ENCODE results near the gene SRPX. TPM values are rescaled to one million over a fixed set of nuclear protein-coding genes. Genes with fewer than 3 reads are reported as not detected.

Gene SRPX
- total and polyA plus RNA-seq, 2 of the 13 experiments (the other 11 are each of a cell fraction or from before 2014, with no cell fraction given), result 0.30 TPM; not detected in 1

DNA sequence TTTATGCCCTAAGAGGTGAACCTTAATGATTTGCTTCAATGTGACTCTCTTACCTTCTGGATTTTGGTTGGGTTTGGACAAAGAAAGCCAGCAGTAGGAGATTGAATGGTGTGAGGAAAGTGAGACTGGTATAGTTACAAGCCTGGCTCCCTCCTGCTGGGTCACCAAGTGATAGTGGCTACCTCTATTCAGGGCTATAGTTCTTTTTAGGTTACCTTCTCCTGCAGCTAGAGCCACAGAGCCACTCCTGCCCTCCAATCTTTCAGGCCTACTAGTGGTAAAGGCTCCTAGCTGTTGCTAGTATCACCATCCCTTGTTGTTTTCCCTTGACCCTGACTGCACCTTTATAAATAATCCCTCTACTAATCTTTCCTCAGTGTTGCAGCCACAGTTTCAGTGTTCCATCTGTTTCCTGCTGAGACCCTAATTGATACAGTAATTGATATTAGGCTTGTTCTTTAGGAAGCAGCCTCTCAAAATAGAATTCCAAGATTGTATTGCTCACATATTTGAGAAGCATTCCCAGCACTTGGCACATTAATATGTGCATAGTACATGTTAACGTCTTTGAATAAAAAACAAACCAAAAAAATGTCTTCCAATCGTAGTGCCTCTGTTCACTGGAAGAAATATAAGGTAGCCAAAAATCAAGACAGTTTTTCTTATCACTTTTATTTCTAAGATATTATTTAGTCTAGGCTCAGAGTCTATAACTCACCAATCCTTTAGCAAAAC lies 82.3 kb downstream of the SRPX start:
- H3K27me3 ChIP-seq (ENCODE audit: control insufficient read depth in 1 of 2, insufficient read depth in 2 of 2, low read length in 2 of 2), result no peaks in the 10 kb centered on the region
- no TSS peak for BruUV-seq (replicated peaks)
- no peak overlapping the region for H3K4me2 ChIP-seq (ENCODE audit: low read depth, low read length)
- intact Hi-C loops (cut with micrococcal nuclease; ENCODE audit: unreplicated experiment) (no loop called here), in situ Hi-C loops (cut with HindIII; ENCODE audit: extremely low pct_ligation_motif_present, low pct_unique_long_range_greater_than_20kb) (no loop called here)
- FAIRE-seq, result no peak
- no peak for ATAC-seq
- no peak overlapping the region for H3K27ac ChIP-seq (ENCODE audit: extremely low read length, insufficient read depth, low read length)
- no peaks in the 10 kb centered on the region for H3K9me3 ChIP-seq (ENCODE audit: low read length)
- CTCF ChIA-PET (ENCODE audit: low intra/inter-chr PET ratio, low total read pairs), result no interaction called here
- no peak overlapping the region for H3K9ac ChIP-seq (ENCODE audit: insufficient read depth, low read depth, low read length)
- 0% methylated on average over 2 of the region's 2 CpGs for WGBS (ENCODE audit: low lambda C conversion rate)
- TF ChIP-seq, protein P1, sequence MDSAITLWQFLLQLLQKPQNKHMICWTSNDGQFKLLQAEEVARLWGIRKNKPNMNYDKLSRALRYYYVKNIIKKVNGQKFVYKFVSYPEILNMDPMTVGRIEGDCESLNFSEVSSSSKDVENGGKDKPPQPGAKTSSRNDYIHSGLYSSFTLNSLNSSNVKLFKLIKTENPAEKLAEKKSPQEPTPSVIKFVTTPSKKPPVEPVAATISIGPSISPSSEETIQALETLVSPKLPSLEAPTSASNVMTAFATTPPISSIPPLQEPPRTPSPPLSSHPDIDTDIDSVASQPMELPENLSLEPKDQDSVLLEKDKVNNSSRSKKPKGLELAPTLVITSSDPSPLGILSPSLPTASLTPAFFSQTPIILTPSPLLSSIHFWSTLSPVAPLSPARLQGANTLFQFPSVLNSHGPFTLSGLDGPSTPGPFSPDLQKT (CRISPR knock-in tag; IDR thresholded peaks at IDR 0.05; ENCODE audit: borderline replicate concordance), result no peak
- TF ChIP-seq ETS1 (CRISPR knock-in tag; IDR thresholded peaks at IDR 0.05) (no peak), TCF7 (IDR thresholded peaks at IDR 0.05; ENCODE audit: low read depth) (no peak), GABPA (IDR thresholded peaks at IDR 0.05; ENCODE audit: low read depth, low read length) (no peak), GABPA (CRISPR knock-in tag; IDR thresholded peaks at IDR 0.05; ENCODE audit: low read depth) (no peak), DR1 (CRISPR knock-in tag; IDR thresholded peaks at IDR 0.05) (no peak), RARG (CRISPR knock-in tag; IDR thresholded peaks at IDR 0.05; ENCODE audit: low read depth) (no peak), HDAC6 (IDR thresholded peaks at IDR 0.05; ENCODE audit: low read depth, low read length) (no peak), ZSCAN29 (CRISPR knock-in tag; conservative IDR thresholded peaks at IDR 0.05) (no peak), TGIF2 (CRISPR knock-in tag; IDR thresholded peaks at IDR 0.05) (no peak), SIN3B (IDR thresholded peaks at IDR 0.05; ENCODE audit: low read length) (no peak), ZNF629 (CRISPR knock-in tag; conservative IDR thresholded peaks at IDR 0.05) (no peak), SNRNP70 (IDR thresholded peaks at IDR 0.05; ENCODE audit: low read depth, low read length) (no peak), KLF9 (CRISPR knock-in tag; IDR thresholded peaks at IDR 0.05; ENCODE audit: low read depth) (no peak)
- TF ChIP-seq, protein P2, sequence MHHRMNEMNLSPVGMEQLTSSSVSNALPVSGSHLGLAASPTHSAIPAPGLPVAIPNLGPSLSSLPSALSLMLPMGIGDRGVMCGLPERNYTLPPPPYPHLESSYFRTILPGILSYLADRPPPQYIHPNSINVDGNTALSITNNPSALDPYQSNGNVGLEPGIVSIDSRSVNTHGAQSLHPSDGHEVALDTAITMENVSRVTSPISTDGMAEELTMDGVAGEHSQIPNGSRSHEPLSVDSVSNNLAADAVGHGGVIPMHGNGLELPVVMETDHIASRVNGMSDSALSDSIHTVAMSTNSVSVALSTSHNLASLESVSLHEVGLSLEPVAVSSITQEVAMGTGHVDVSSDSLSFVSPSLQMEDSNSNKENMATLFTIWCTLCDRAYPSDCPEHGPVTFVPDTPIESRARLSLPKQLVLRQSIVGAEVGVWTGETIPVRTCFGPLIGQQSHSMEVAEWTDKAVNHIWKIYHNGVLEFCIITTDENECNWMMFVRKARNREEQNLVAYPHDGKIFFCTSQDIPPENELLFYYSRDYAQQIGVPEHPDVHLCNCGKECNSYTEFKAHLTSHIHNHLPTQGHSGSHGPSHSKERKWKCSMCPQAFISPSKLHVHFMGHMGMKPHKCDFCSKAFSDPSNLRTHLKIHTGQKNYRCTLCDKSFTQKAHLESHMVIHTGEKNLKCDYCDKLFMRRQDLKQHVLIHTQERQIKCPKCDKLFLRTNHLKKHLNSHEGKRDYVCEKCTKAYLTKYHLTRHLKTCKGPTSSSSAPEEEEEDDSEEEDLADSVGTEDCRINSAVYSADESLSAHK (CRISPR knock-in tag; IDR thresholded peaks at IDR 0.05; ENCODE audit: borderline replicate concordance), result no peak
- TF ChIP-seq, protein P3, sequence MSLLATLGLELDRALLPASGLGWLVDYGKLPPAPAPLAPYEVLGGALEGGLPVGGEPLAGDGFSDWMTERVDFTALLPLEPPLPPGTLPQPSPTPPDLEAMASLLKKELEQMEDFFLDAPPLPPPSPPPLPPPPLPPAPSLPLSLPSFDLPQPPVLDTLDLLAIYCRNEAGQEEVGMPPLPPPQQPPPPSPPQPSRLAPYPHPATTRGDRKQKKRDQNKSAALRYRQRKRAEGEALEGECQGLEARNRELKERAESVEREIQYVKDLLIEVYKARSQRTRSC (CRISPR knock-in tag; IDR thresholded peaks at IDR 0.05; ENCODE audit: low read depth), result no peak
- no peak for DNase-seq (ENCODE audit: low spot score)
- POLR2A ChIA-PET, result no interaction called here
- H4K20me1 ChIP-seq (ENCODE audit: insufficient read depth, low read length), result no peaks in the 10 kb centered on the region
- no peak overlapping the region for H2AFZ ChIP-seq (ENCODE audit: low read length)
- H3K4me1 ChIP-seq (ENCODE audit: insufficient read depth, low read length), result no peaks in the 10 kb centered on the region
- no peak overlapping the region for H3K4me3 ChIP-seq (replicated peaks in 1 of 3; ENCODE audit: insufficient read depth in 1 of 3, low read depth in 2 of 3, low read length in 3 of 3)
- H3K79me2 ChIP-seq (ENCODE audit: insufficient read depth, low read length), result no peaks in the 10 kb centered on the region
- no peaks in the 10 kb centered on the region for H3K36me3 ChIP-seq (replicated peaks in 1 of 2; ENCODE audit: control insufficient read depth in 1 of 2, insufficient read depth in 2 of 2, low read length in 2 of 2)
